HL-60 (cell line): ENCODE data around the gene RALY.
"Not testable (repeated sequence)": the region's sequence is repeated elsewhere in the genome, so short reads cannot be mapped to it uniquely, and the experiment has no call there.

Experiments used
- CTCF ChIP-seq: IDR thresholded peaks from one replicate; pipeline ENCODE4 v1.5.1; 2011; ENCODE audit warnings: low read length, control low read depth, inconsistent platforms; ENCODE audit not compliant: insufficient read depth
- GABPA ChIP-seq: IDR thresholded peaks from 2 replicates; pipeline ENCODE4 v1.6.1; 2012; ENCODE audit warnings: low read depth
- POLR2AphosphoS5 ChIP-seq: IDR thresholded peaks from 2 replicates; pipeline ENCODE4 v1.6.1; 2012; ENCODE audit warnings: low read depth
- REST ChIP-seq: IDR thresholded peaks from 2 replicates; pipeline ENCODE4 v1.6.1; 2012; ENCODE audit warnings: low read depth; ENCODE audit not compliant: insufficient replicate concordance

GRCh38 chr20:34132943-34133342 is 139.2 kb downstream of the RALY start:
- not testable (repeated sequence) for TF ChIP-seq GABPA, CTCF, REST, POLR2AphosphoS5
